Panc1 (cell line): Measurements from ENCODE around the gene CPPED1. TPM values are rescaled to one million over a fixed set of nuclear protein-coding genes. Genes with fewer than 3 reads are reported as not detected.

Experiments used
- ATAC-seq: fragments of 200-7000 bp; cut with Tn5 transposase; 2 replicates; pipeline ENCODE4 v1.9.1; 2020; ENCODE audit warnings: mild to moderate bottlenecking, moderate library complexity
- BruUV-seq: library from RNA; stranded (reverse); fragments of 400-500 nt; replicated peaks from 2 replicates; lab custom pipeline; 2021; lab: Mats Ljungman, UMichigan
- CTCF ChIA-PET: fragments of 300-600 bp; sonication (Branson Sonifier 250); formaldehyde crosslinking; loops from one replicate; lab custom pipeline; 2022; ENCODE audit warnings: antibody characterized with exemption; lab: Charles Lee
- POLR2A ChIA-PET: fragments of 300-600 bp; sonication (Branson Sonifier 250); formaldehyde crosslinking; loops from one replicate; lab custom pipeline; 2022; ENCODE audit warnings: antibody characterized with exemption; lab: Charles Lee
- DNase-seq: peaks from one replicate; pipeline ENCODE4 v3.0.0-alpha.2; 2010; ENCODE audit warnings: low read depth, low spot score
- H3K27ac ChIP-seq: 2 replicates; pipeline ENCODE4 v1.5.1; 2011; ENCODE audit warnings: mild to moderate bottlenecking, low read length, inconsistent platforms
- H3K27me3 ChIP-seq: fragments of 200-500 bp; sonication (Bioruptor generic); 2 replicates; pipeline ENCODE4 v1.6.0; 2014; ENCODE audit warnings: low read length, inconsistent platforms; ENCODE audit not compliant: control insufficient read depth, insufficient read depth
- H3K36me3 ChIP-seq: fragments of 200-500 bp; sonication (Bioruptor generic); 2 replicates; pipeline ENCODE4 v1.5.1; 2014; ENCODE audit warnings: inconsistent platforms, mild to moderate bottlenecking, low read length, moderate library complexity; ENCODE audit not compliant: control insufficient read depth, insufficient read depth
- H3K4me1 ChIP-seq: 2 replicates; pipeline ENCODE4 v1.5.1; 2011; ENCODE audit warnings: inconsistent platforms, mild to moderate bottlenecking, low read length, moderate library complexity; ENCODE audit not compliant: control insufficient read depth, insufficient read depth
- H3K4me3 ChIP-seq, 2 experiments: 2 replicates each; pipeline ENCODE4 v1.5.1; 2011 to 2012; ENCODE audit warnings: low read depth in 2 of 2, low read length in 2 of 2, mild to moderate bottlenecking in 2 of 2, inconsistent platforms in 1 of 2, moderate library complexity in 1 of 2
- H3K9me3 ChIP-seq: fragments of 200-500 bp; sonication (Bioruptor generic); 2 replicates; pipeline ENCODE4 v1.5.1; 2014; ENCODE audit warnings: low read depth, mild to moderate bottlenecking, inconsistent platforms, low read length, moderate library complexity; ENCODE audit not compliant: control insufficient read depth, insufficient read depth
- POLR2AphosphoS5 ChIP-seq: IDR thresholded peaks from 2 replicates; pipeline ENCODE4 v1.6.1; 2012; ENCODE audit warnings: mild to moderate bottlenecking, low read depth, low read length, moderate library complexity
- SIN3A ChIP-seq: IDR thresholded peaks from 2 replicates; pipeline ENCODE4 v1.6.1; 2012; ENCODE audit warnings: low read depth, mild to moderate bottlenecking, low read length, moderate library complexity, borderline replicate concordance; ENCODE audit not compliant: insufficient read depth
- TCF7L2 ChIP-seq: IDR thresholded peaks from 2 replicates; pipeline ENCODE4 v1.6.1; 2011; ENCODE audit warnings: mild to moderate bottlenecking, low read depth, low read length, inconsistent platforms
- in situ Hi-C: cut with HindIII; loops from 2 replicates; pipeline ENCODE4 v1.10.0; 2016; ENCODE audit warnings: low sequenced_read_pairs, low pct_unique_long_range_greater_than_20kb
- intact Hi-C: fragments of 100-400 bp; cut with micrococcal nuclease; formaldehyde crosslinking; loops from one replicate; pipeline ENCODE4 v1.10.0; 2022; ENCODE audit not compliant: unreplicated experiment
- total RNA-seq: library from RNA; stranded (reverse); gene quantifications from one replicate; pipeline ENCODE4 v1.2.1, GENCODE V29; 2021; ENCODE audit not compliant: unreplicated experiment
- TF ChIP-seq, protein P1 (sequence below), 2 experiments: IDR thresholded peaks; 2 replicates each; pipeline ENCODE4 v1.6.1; 2011 to 2012; ENCODE audit warnings: low read depth in 2 of 2, control low read depth in 1 of 2, low read length in 1 of 2, mild to moderate bottlenecking in 1 of 2, moderate library complexity in 1 of 2; ENCODE audit not compliant: insufficient read depth in 1 of 2
- TF ChIP-seq, protein P2 (sequence below): fragments of 450-650 bp; IDR thresholded peaks from 2 replicates; pipeline ENCODE4 v1.5.1; 2017; ENCODE audit warnings: mild to moderate bottlenecking

Gene CPPED1
- total RNA-seq, 1 experiment from 2014 or later: 12.5 TPM

DNA sequence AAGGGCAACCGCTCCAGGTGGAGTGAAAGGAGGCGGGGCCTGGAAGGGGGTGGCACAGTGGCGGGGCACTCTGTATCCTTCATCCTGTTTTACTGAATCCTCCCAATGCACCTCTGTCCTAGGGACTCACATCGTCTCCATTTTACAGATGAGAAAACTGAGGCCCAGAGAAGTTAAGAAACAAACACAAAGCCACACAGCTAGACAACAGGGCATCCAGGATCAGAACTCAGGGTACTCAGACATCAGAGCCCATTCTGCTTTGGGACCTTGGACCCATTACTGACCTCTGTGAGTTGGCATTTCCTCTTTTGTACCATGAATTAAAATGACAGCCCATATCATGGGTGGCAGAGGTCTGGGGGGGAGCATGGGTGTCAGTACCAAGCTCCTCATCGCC lies 129.2 kb downstream of the CPPED1 start:
- Histone ChIP-seq H3K4me3 (no peak overlapping the region), H3K4me1 (no peaks in the 10 kb centered on the region), H3K36me3 (no peaks in the 10 kb centered on the region), H3K27me3 (no peaks in the 10 kb centered on the region), H3K27ac (no peak overlapping the region), H3K9me3 (no peaks in the 10 kb centered on the region)
- CTCF ChIA-PET: no interaction called here
- intact Hi-C loops (no loop called here), in situ Hi-C loops (no loop called here)
- POLR2A ChIA-PET: no interaction called here
- ATAC-seq (no peak), DNase-seq (no peak)
- no peak for TF ChIP-seq TCF7L2
- TF ChIP-seq, protein P1, sequence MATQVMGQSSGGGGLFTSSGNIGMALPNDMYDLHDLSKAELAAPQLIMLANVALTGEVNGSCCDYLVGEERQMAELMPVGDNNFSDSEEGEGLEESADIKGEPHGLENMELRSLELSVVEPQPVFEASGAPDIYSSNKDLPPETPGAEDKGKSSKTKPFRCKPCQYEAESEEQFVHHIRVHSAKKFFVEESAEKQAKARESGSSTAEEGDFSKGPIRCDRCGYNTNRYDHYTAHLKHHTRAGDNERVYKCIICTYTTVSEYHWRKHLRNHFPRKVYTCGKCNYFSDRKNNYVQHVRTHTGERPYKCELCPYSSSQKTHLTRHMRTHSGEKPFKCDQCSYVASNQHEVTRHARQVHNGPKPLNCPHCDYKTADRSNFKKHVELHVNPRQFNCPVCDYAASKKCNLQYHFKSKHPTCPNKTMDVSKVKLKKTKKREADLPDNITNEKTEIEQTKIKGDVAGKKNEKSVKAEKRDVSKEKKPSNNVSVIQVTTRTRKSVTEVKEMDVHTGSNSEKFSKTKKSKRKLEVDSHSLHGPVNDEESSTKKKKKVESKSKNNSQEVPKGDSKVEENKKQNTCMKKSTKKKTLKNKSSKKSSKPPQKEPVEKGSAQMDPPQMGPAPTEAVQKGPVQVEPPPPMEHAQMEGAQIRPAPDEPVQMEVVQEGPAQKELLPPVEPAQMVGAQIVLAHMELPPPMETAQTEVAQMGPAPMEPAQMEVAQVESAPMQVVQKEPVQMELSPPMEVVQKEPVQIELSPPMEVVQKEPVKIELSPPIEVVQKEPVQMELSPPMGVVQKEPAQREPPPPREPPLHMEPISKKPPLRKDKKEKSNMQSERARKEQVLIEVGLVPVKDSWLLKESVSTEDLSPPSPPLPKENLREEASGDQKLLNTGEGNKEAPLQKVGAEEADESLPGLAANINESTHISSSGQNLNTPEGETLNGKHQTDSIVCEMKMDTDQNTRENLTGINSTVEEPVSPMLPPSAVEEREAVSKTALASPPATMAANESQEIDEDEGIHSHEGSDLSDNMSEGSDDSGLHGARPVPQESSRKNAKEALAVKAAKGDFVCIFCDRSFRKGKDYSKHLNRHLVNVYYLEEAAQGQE (IDR thresholded peaks at IDR 0.05; ENCODE audit: insufficient read depth in 1 of 2, low read depth in 2 of 2, low read length in 1 of 2): no peak
- TF ChIP-seq, protein P2, sequence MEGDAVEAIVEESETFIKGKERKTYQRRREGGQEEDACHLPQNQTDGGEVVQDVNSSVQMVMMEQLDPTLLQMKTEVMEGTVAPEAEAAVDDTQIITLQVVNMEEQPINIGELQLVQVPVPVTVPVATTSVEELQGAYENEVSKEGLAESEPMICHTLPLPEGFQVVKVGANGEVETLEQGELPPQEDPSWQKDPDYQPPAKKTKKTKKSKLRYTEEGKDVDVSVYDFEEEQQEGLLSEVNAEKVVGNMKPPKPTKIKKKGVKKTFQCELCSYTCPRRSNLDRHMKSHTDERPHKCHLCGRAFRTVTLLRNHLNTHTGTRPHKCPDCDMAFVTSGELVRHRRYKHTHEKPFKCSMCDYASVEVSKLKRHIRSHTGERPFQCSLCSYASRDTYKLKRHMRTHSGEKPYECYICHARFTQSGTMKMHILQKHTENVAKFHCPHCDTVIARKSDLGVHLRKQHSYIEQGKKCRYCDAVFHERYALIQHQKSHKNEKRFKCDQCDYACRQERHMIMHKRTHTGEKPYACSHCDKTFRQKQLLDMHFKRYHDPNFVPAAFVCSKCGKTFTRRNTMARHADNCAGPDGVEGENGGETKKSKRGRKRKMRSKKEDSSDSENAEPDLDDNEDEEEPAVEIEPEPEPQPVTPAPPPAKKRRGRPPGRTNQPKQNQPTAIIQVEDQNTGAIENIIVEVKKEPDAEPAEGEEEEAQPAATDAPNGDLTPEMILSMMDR: no peak
- no peak for TF ChIP-seq POLR2AphosphoS5
- TF ChIP-seq SIN3A: no peak
- no TSS peak for BruUV-seq

- TF ChIP-seq POLR2AphosphoS5 (no peak), SIN3A (no peak), TCF7L2 (no peak)
- TF ChIP-seq, protein P1 (IDR thresholded peaks at IDR 0.05; ENCODE audit: insufficient read depth in 1 of 2, low read depth in 2 of 2, low read length in 1 of 2): no peak
- TF ChIP-seq, protein P2: no peak
- Histone ChIP-seq H3K4me3 (no peak overlapping the region), H3K27me3 (no peaks in the 10 kb centered on the region), H3K36me3 (no peaks in the 10 kb centered on the region), H3K4me1 (no peaks in the 10 kb centered on the region), H3K27ac (no peak overlapping the region), H3K9me3 (no peaks in the 10 kb centered on the region)
- BruUV-seq: no TSS peak
- DNase-seq: no peak
- intact Hi-C loops: no loop called here
- in situ Hi-C loops: no loop called here
- no peak for ATAC-seq
- POLR2A ChIA-PET: no interaction called here
- CTCF ChIA-PET: no interaction called here
Measured at GRCh38 chr16:12674071-12674470, 129.6 kb downstream of the CPPED1 start.
